IMR-90 (cell line): ENCODE data around the gene ME1. TPM values are rescaled to one million over a fixed set of nuclear protein-coding genes. Genes with fewer than 3 reads are reported as not detected.

ENCODE experiments used
- ATAC-seq: fragments of 200-7000 bp; cut with Tn5 transposase; 2 replicates; pipeline ENCODE4 v1.9.1; 2020; ENCODE audit warnings: low read depth, mild to moderate bottlenecking, moderate library complexity
- BruUV-seq: library from RNA; stranded (reverse); fragments of 400-500 nt; replicated peaks from 2 replicates; lab custom pipeline; 2021; lab: Mats Ljungman, UMichigan
- CTCF ChIA-PET: fragments of 300-600 bp; formaldehyde crosslinking; extraction: SDS; loops from one replicate; lab custom pipeline; 2021; ENCODE audit warnings: antibody characterized with exemption; lab: Yijun Ruan, JAX
- POLR2A ChIA-PET: fragments of 300-600 bp; sonication (Branson Sonifier 250); formaldehyde crosslinking; loops from one replicate; lab custom pipeline; 2022; ENCODE audit warnings: antibody characterized with exemption; ENCODE audit not compliant: unreplicated experiment; lab: Charles Lee
- DNase-seq: peaks from one replicate; pipeline ENCODE4 v3.0.0; 2013
- H2AFZ ChIP-seq: replicated peaks from 2 replicates; pipeline ENCODE3; 2013; ENCODE audit warnings: low read length, mild to moderate bottlenecking; ENCODE audit not compliant: poor library complexity
- H2AK5ac ChIP-seq: 2 replicates; pipeline ENCODE4 v1.6.1; 2013; ENCODE audit warnings: low read depth, low read length, inconsistent platforms
- H2AK9ac ChIP-seq: replicated peaks from 2 replicates; pipeline ENCODE3; 2013; ENCODE audit warnings: mild to moderate bottlenecking, low read depth, low read length, moderate library complexity; ENCODE audit not compliant: poor library complexity
- H2BK120ac ChIP-seq: 2 replicates; pipeline ENCODE4 v1.6.1; 2013; ENCODE audit warnings: low read depth, low read length, inconsistent platforms
- H2BK15ac ChIP-seq: 3 replicates; pipeline ENCODE4 v1.6.1; 2013; ENCODE audit warnings: low read depth, low read length, inconsistent platforms
- H2BK20ac ChIP-seq: 2 replicates; pipeline ENCODE4 v1.6.1; 2013; ENCODE audit warnings: low read depth, mild to moderate bottlenecking, inconsistent platforms, low read length, moderate library complexity
- H2BK5ac ChIP-seq: 2 replicates; pipeline ENCODE4 v1.6.1; 2013; ENCODE audit warnings: mild to moderate bottlenecking, low read depth, low read length, inconsistent platforms; ENCODE audit not compliant: poor library complexity, severe bottlenecking
- H3K14ac ChIP-seq: replicated peaks from 2 replicates; pipeline ENCODE4 v1.6.1; 2013; ENCODE audit warnings: low read depth, low read length, inconsistent platforms
- H3K18ac ChIP-seq: 2 replicates; pipeline ENCODE4 v1.6.1; 2013; ENCODE audit warnings: low read depth, low read length, control low read depth
- H3K23ac ChIP-seq: 2 replicates; pipeline ENCODE4 v1.6.1; 2013; ENCODE audit warnings: low read depth, low read length, inconsistent platforms
- H3K27ac ChIP-seq: 2 replicates; pipeline ENCODE4 v1.5.1; 2013; ENCODE audit warnings: mild to moderate bottlenecking, control low read depth, low read length; ENCODE audit not compliant: insufficient read depth
- H3K27me3 ChIP-seq: 2 replicates; pipeline ENCODE4 v1.6.1; 2013; ENCODE audit warnings: low read length; ENCODE audit not compliant: control insufficient read depth, insufficient read depth
- H3K36me3 ChIP-seq: 2 replicates; pipeline ENCODE4 v1.6.1; 2013; ENCODE audit warnings: low read length, mixed read lengths; ENCODE audit not compliant: control insufficient read depth, insufficient read depth
- H3K4ac ChIP-seq: 2 replicates; pipeline ENCODE4 v1.6.1; 2013; ENCODE audit warnings: low read depth, low read length, inconsistent platforms
- H3K4me1 ChIP-seq: 2 replicates; pipeline ENCODE4 v1.6.1; 2013; ENCODE audit warnings: low read length, mixed read lengths; ENCODE audit not compliant: control insufficient read depth, insufficient read depth
- H3K4me2 ChIP-seq: 2 replicates; pipeline ENCODE4 v1.6.1; 2013; ENCODE audit warnings: low read depth, mild to moderate bottlenecking, control low read depth, low read length, moderate library complexity
- H3K4me3 ChIP-seq: 2 replicates; pipeline ENCODE4 v1.5.1; 2013; ENCODE audit warnings: low read depth, mild to moderate bottlenecking, control low read depth, low read length, moderate library complexity; ENCODE audit not compliant: insufficient read depth
- H3K56ac ChIP-seq: 2 replicates; pipeline ENCODE4 v1.6.1; 2013; ENCODE audit warnings: low read length, inconsistent platforms; ENCODE audit not compliant: insufficient read depth; ENCODE audit errors: extremely low read depth
- H3K79me1 ChIP-seq, 2 experiments: 2 replicates each; pipeline ENCODE4 v1.6.1; 2013; ENCODE audit warnings: low read length in 2 of 2, inconsistent platforms in 1 of 2, low read depth in 1 of 2
- H3K9ac ChIP-seq: 2 replicates; pipeline ENCODE4 v1.6.1; 2013; ENCODE audit warnings: low read depth, low read length, control low read depth
- H3K9me1 ChIP-seq: 2 replicates; pipeline ENCODE4 v1.6.1; 2013; ENCODE audit warnings: low read length, inconsistent platforms; ENCODE audit not compliant: insufficient read depth
- H3K9me3 ChIP-seq: 2 replicates; pipeline ENCODE4 v1.6.1; 2013; ENCODE audit warnings: low read length; ENCODE audit not compliant: control insufficient read depth, insufficient read depth
- H4K20me1 ChIP-seq: 2 replicates; pipeline ENCODE4 v1.6.1; 2013; ENCODE audit warnings: low read length, inconsistent platforms; ENCODE audit not compliant: insufficient read depth
- H4K5ac ChIP-seq: 2 replicates; pipeline ENCODE4 v1.6.1; 2013; ENCODE audit warnings: mild to moderate bottlenecking, low read depth, low read length, control low read depth
- H4K8ac ChIP-seq, 2 experiments: 2 replicates each; pipeline ENCODE4 v1.6.1; 2013; ENCODE audit warnings: low read depth in 2 of 2, low read length in 2 of 2, control low read depth in 1 of 2, inconsistent platforms in 1 of 2
- H4K91ac ChIP-seq: 2 replicates; pipeline ENCODE4 v1.6.1; 2013; ENCODE audit warnings: low read depth, low read length, inconsistent platforms; ENCODE audit not compliant: insufficient read depth
- BHLHE40 ChIP-seq: fragments of 150-350 bp; IDR thresholded peaks from 2 replicates; pipeline ENCODE4 v1.6.1; 2016; ENCODE audit warnings: mild to moderate bottlenecking, low read depth, low read length
- CEBPB ChIP-seq: IDR thresholded peaks from 2 replicates; pipeline ENCODE4 v1.6.1; 2012; ENCODE audit warnings: low read depth, low read length, improper control_type of control experiment
- CHD1 ChIP-seq: IDR thresholded peaks from 2 replicates; pipeline ENCODE4 v1.6.1; 2012; ENCODE audit warnings: low read depth, low read length, improper control_type of control experiment
- FOS ChIP-seq: fragments of 150-350 bp; IDR thresholded peaks from 2 replicates; pipeline ENCODE4 v1.6.1; 2016; ENCODE audit warnings: low read depth, low read length
- MAFK ChIP-seq: IDR thresholded peaks from 2 replicates; pipeline ENCODE4 v1.6.1; 2012; ENCODE audit warnings: low read depth, low read length, improper control_type of control experiment
- MXI1 ChIP-seq: IDR thresholded peaks from 2 replicates; pipeline ENCODE4 v1.6.1; 2012; ENCODE audit warnings: low read depth, mild to moderate bottlenecking, low read length, moderate library complexity, borderline replicate concordance
- NFE2L2 ChIP-seq: fragments of 150-350 bp; IDR thresholded peaks from 2 replicates; pipeline ENCODE4 v1.6.1; 2016; ENCODE audit warnings: low read depth, mild to moderate bottlenecking, low read length
- POLR2A ChIP-seq: IDR thresholded peaks from 2 replicates; pipeline ENCODE4 v1.6.1; 2012; ENCODE audit warnings: mild to moderate bottlenecking, low read depth, low read length
- RAD21 ChIP-seq: IDR thresholded peaks from 2 replicates; pipeline ENCODE4 v1.6.1; 2012; ENCODE audit warnings: low read length, improper control_type of control experiment
- SMC3 ChIP-seq: fragments of 150-350 bp; IDR thresholded peaks from 2 replicates; pipeline ENCODE4 v1.6.1; 2016; ENCODE audit warnings: low read depth, mild to moderate bottlenecking, antibody characterized with exemption, low read length, moderate library complexity
- USF2 ChIP-seq: fragments of 150-350 bp; IDR thresholded peaks from 2 replicates; pipeline ENCODE4 v1.6.1; 2017; ENCODE audit warnings: mild to moderate bottlenecking, antibody characterized with exemption, low read length, low read depth
- WGBS, 2 experiments: methylation state at CpG; one replicate each; pipeline versions ENCODE4 v1.1.5 to v1.1.7; 2013; ENCODE audit warnings: missing lambda C conversion rate in 2 of 2; ENCODE audit not compliant: insufficient read length in 1 of 2; ENCODE audit errors: extremely low coverage in 2 of 2; 5-methylcytosine and 5-hydroxymethylcytosine counted together
- dilution Hi-C: fragments of 300-500 bp; cut with HindIII; formaldehyde crosslinking; loops from one replicate; pipeline ENCODE4 v1.14.3; 2018; ENCODE audit warnings: low sequenced_read_pairs; ENCODE audit not compliant: unreplicated experiment
- in situ Hi-C: fragments of 300-500 bp; cut with MboI; formaldehyde crosslinking; loops from 3 replicates; pipeline ENCODE4 v1.14.3; 2019; ENCODE audit warnings: low sequenced_read_pairs, inconsistent platforms, mixed read lengths
- intact Hi-C: fragments of 100-400 bp; cut with micrococcal nuclease; formaldehyde crosslinking; loops from 2 replicates; pipeline ENCODE4 v1.10.0; 2022
- polyA plus RNA-seq, 3 experiments: library from polyadenylated mRNA; depleted of rRNA; stranded (reverse); fragments of >200 nt; gene quantifications; 2 replicates each; pipeline ENCODE4 v1.2.3, GENCODE V29; 2012; ENCODE audit warnings: low replicate concordance in 1 of 3
- total RNA-seq: library from RNA; depleted of rRNA; stranded (reverse); fragments of >200 nt; gene quantifications from 2 replicates; pipeline ENCODE4 v1.2.3, GENCODE V29; 2012

Gene ME1
- total and polyA plus RNA-seq, 2 of the 4 experiments (the other 2 are of a cell fraction): 21.5 to 24.4 TPM

GRCh38 chr6:83176246-83176645, 254.6 kb downstream of the ME1 start:
- ChIA-PET CTCF (interaction anchor here (0.9 to 1.0 kb wide), 2 partner anchors 39 to 54 kb away, joined by 3 read pairs; no protein-coding TSS in a partner anchor), POLR2A (no interaction called here)
- no peak overlapping the region for H2AK9ac ChIP-seq
- no peak overlapping the region for H3K4me3 ChIP-seq
- no peak overlapping the region for H4K8ac ChIP-seq
- H3K56ac ChIP-seq: no peak overlapping the region
- no CpG with 5 or more reads among the region's 4 CpGs for whole genome bisulfite sequencing, 2 experiments
- TF ChIP-seq RAD21 (no peak), BHLHE40 (no peak), CEBPB (no peak), SMC3 (no peak), MAFK (no peak), FOS (no peak), CHD1 (no peak), USF2 (no peak), NFE2L2 (no peak), POLR2A (no peak), MXI1 (no peak)
- H4K20me1 ChIP-seq: peaks cover 19% of the 10 kb centered on the region; the same call in 1 of the 2 replicates
- H3K23ac ChIP-seq: no peak overlapping the region
- H2BK5ac ChIP-seq: no peak overlapping the region
- no peak overlapping the region; the same call in 1 of the 2 replicates for H3K4me2 ChIP-seq
- dilution Hi-C loops: no loop called here
- no peak overlapping the region for H4K91ac ChIP-seq
- H3K4ac ChIP-seq: no peak overlapping the region
- peaks cover 47% of the 10 kb centered on the region for H3K36me3 ChIP-seq
- no peaks in the 10 kb centered on the region for H3K27me3 ChIP-seq
- BruUV-seq: no TSS peak
- peaks cover 5% of the 10 kb centered on the region; the same call in 1 of the 2 replicates for H3K4me1 ChIP-seq
- no peak overlapping the region for H3K18ac ChIP-seq
- in situ Hi-C loops: no loop called here
- no peak overlapping the region for H3K14ac ChIP-seq
- no peaks in the 10 kb centered on the region for H3K9me3 ChIP-seq
- DNase-seq (no peak), ATAC-seq (peak; percentile 72)
- no peak overlapping the region for H2AK5ac ChIP-seq
- H3K9me1 ChIP-seq: no peaks in the 10 kb centered on the region; the same call in 1 of the 2 replicates
- no peak overlapping the region for H2BK20ac ChIP-seq
- no peak overlapping the region for H2BK120ac ChIP-seq
- H3K9ac ChIP-seq: no peak overlapping the region
- H4K5ac ChIP-seq: no peak overlapping the region
- no peak overlapping the region; the same call in 1 of the 2 replicates for H3K27ac ChIP-seq
- H3K79me1 ChIP-seq: peaks cover 27 to 32% of the 10 kb centered on the region in 2 experiments
- no peak overlapping the region for H2AFZ ChIP-seq
- intact Hi-C loops: loop anchor here (5.0 kb wide), 1 partner anchor 39 kb away; no protein-coding TSS in a partner anchor
- H2BK15ac ChIP-seq: no peak overlapping the region
